ENCODE data around the gene MAP3K20. TPM values are rescaled to one million over a fixed set of nuclear protein-coding genes. Genes with fewer than 3 reads are reported as not detected.

Gene MAP3K20
- total and polyA plus RNA-seq, 2 donors = 11.2 to 15.1 TPM

DNA sequence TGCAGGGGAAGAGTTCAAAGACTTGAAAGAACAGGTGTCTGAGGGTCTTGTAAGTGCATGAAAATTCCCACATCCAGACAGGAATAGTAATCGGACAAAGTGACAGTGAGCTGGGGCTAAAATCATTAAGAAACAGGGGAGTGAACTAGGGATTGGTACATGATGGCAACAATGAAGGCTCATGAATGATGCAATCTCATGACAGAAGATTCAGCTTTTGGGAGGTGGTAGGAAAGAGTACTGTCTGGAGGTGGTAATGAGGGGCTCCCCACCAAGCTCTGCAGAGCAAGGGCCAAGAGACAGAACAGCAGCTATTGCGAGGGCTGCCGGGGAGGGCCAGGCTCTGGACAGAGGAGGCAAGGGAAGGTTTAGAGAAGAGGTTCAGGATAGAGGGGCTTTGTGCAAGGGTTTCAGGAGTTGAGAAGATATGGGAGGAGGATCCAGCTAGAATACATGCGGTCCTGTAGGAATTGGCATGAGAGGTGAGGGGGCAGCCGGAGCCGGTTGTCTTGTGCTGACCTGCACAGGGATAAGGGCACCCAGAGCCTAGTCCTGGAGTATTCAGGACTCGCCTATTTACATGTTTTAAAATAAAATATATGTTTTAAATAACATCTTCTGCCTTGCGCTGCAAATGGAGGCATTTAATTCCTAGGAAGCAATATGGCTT lies 31.4 kb downstream of the MAP3K20 start:
- Histone ChIP-seq H3K27ac (ENCODE audit: low read depth in 1 of 2, low read length in 1 of 2) (no peak overlapping the region), H3K27me3 (ENCODE audit: control insufficient read depth in 2 of 2, insufficient read depth in 1 of 2, low read length in 1 of 2) (no peaks in the 10 kb centered on the region), H3K36me3 (ENCODE audit: control insufficient read depth in 2 of 2, insufficient read depth in 2 of 2, low read length in 1 of 2) (no peaks in the 10 kb centered on the region), H3K4me3 (ENCODE audit: low read length in 2 of 2) (no peak overlapping the region), H3K4me1 (ENCODE audit: control insufficient read depth in 2 of 2, insufficient read depth in 2 of 2, low read length in 2 of 2) (no peaks in the 10 kb centered on the region), H3K9me3 (ENCODE audit: control insufficient read depth in 2 of 2, insufficient read depth in 1 of 2, low read length in 1 of 2) (no peaks in the 10 kb centered on the region)
- no peak for DNase-seq (ENCODE audit: low read depth in 6 of 9, low spot score in 9 of 9)
- 98% methylated on average over 8 of the region's 8 CpGs for WGBS

GRCh38 chr2:173107629-173108022 lies 32.0 kb downstream of the MAP3K20 start:
- DNase-seq (ENCODE audit: low read depth in 6 of 9, low spot score in 9 of 9) = no peak
- no peaks in the 10 kb centered on the region for H3K27me3 ChIP-seq (ENCODE audit: control insufficient read depth in 2 of 2, insufficient read depth in 1 of 2, low read length in 1 of 2)
- no peak overlapping the region for H3K4me3 ChIP-seq (ENCODE audit: low read length in 2 of 2)
- WGBS = 98% methylated on average over 6 of the region's 6 CpGs
- no peaks in the 10 kb centered on the region for H3K4me1 ChIP-seq (ENCODE audit: control insufficient read depth in 2 of 2, insufficient read depth in 2 of 2, low read length in 2 of 2)
- no peaks in the 10 kb centered on the region for H3K9me3 ChIP-seq (ENCODE audit: control insufficient read depth in 2 of 2, insufficient read depth in 1 of 2, low read length in 1 of 2)
- no peaks in the 10 kb centered on the region for H3K36me3 ChIP-seq (ENCODE audit: control insufficient read depth in 2 of 2, insufficient read depth in 2 of 2, low read length in 1 of 2)
- H3K27ac ChIP-seq (ENCODE audit: low read depth in 1 of 2, low read length in 1 of 2) = no peak overlapping the region

- DNase-seq (ENCODE audit: low read depth in 6 of 9, low spot score in 9 of 9) = no peak
- Histone ChIP-seq H3K4me1 (ENCODE audit: control insufficient read depth in 2 of 2, insufficient read depth in 2 of 2, low read length in 2 of 2) (no peaks in the 10 kb centered on the region), H3K36me3 (ENCODE audit: control insufficient read depth in 2 of 2, insufficient read depth in 2 of 2, low read length in 1 of 2) (no peaks in the 10 kb centered on the region), H3K27ac (ENCODE audit: low read depth in 1 of 2, low read length in 1 of 2) (no peak overlapping the region), H3K4me3 (ENCODE audit: low read length in 2 of 2) (no peak overlapping the region), H3K9me3 (ENCODE audit: control insufficient read depth in 2 of 2, insufficient read depth in 1 of 2, low read length in 1 of 2) (no peaks in the 10 kb centered on the region), H3K27me3 (ENCODE audit: control insufficient read depth in 2 of 2, insufficient read depth in 1 of 2, low read length in 1 of 2) (no peaks in the 10 kb centered on the region)
- 96% methylated on average over 6 of the region's 6 CpGs for WGBS
Observed at GRCh38 chr2:173109253-173110188, 33.9 kb downstream of the MAP3K20 start.

DNA sequence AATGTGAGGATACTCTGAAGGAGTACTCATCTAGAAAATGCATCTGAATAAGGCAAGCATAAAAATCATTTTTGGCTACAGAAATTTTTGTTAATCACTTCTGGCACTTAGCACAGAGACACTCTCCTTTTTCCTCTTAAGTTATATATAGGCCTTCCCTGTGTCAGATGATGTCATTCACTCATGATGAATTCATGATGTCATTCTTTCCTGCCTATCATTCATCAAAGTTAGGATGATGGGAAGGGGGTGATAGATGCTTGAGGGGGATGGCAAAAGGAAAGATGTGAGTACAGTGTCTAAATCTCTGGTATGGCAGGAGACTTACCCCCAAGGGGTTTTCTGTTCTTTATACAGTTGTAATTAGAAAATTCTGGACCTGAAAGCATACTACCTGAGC lies 42.0 kb downstream of the MAP3K20 start:
- Histone ChIP-seq H3K27me3 (ENCODE audit: control insufficient read depth in 2 of 2, insufficient read depth in 1 of 2, low read length in 1 of 2) (no peaks in the 10 kb centered on the region), H3K27ac (ENCODE audit: low read depth in 1 of 2, low read length in 1 of 2) (no peak overlapping the region), H3K9me3 (ENCODE audit: control insufficient read depth in 2 of 2, insufficient read depth in 1 of 2, low read length in 1 of 2) (no peaks in the 10 kb centered on the region), H3K4me1 (ENCODE audit: control insufficient read depth in 2 of 2, insufficient read depth in 2 of 2, low read length in 2 of 2) (no peaks in the 10 kb centered on the region), H3K36me3 (ENCODE audit: control insufficient read depth in 2 of 2, insufficient read depth in 2 of 2, low read length in 1 of 2) (peaks cover 0 to 4% of the 10 kb centered on the region in 2 donors), H3K4me3 (ENCODE audit: low read length in 2 of 2) (no peak overlapping the region)
- DNase-seq (ENCODE audit: low read depth in 6 of 9, low spot score in 9 of 9) = no peak

DNA sequence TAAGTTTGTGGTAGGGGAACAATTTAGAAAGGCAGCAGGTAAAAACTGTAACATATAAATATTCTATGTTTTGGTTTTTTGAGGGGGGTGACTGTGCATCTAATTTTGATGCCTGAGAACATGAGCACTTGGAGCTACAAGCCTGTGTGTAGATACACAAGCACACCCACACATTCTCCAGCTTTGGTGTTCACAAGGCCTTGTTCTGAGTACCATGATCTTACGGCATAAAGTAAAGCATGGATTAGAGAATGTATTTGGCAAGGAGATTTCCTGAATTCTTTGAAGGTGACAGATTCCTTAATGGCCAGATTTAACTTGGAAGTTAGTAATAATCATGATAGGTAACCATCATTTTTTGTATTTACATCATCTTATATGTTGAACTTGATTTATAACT lies 42.7 kb downstream of the MAP3K20 start:
- no peak overlapping the region for H3K4me3 ChIP-seq (ENCODE audit: low read length in 2 of 2)
- no peaks in the 10 kb centered on the region for H3K4me1 ChIP-seq (ENCODE audit: control insufficient read depth in 2 of 2, insufficient read depth in 2 of 2, low read length in 2 of 2)
- H3K9me3 ChIP-seq (ENCODE audit: control insufficient read depth in 2 of 2, insufficient read depth in 1 of 2, low read length in 1 of 2) = no peaks in the 10 kb centered on the region
- no peak overlapping the region for H3K27ac ChIP-seq (ENCODE audit: low read depth in 1 of 2, low read length in 1 of 2)
- DNase-seq (ENCODE audit: low read depth in 6 of 9, low spot score in 9 of 9) = no peak
- peaks cover 0 to 4% of the 10 kb centered on the region in 2 donors for H3K36me3 ChIP-seq (ENCODE audit: control insufficient read depth in 2 of 2, insufficient read depth in 2 of 2, low read length in 1 of 2)
- 98% methylated on average over 1 of the region's 1 CpG for WGBS
- H3K27me3 ChIP-seq (ENCODE audit: control insufficient read depth in 2 of 2, insufficient read depth in 1 of 2, low read length in 1 of 2) = no peaks in the 10 kb centered on the region

GRCh38 chr2:173119069-173119807 lies 43.6 kb downstream of the MAP3K20 start:
- H3K4me1 ChIP-seq (ENCODE audit: control insufficient read depth in 2 of 2, insufficient read depth in 2 of 2, low read length in 2 of 2) = no peaks in the 10 kb centered on the region
- H3K27me3 ChIP-seq (ENCODE audit: control insufficient read depth in 2 of 2, insufficient read depth in 1 of 2, low read length in 1 of 2) = no peaks in the 10 kb centered on the region
- H3K4me3 ChIP-seq (ENCODE audit: low read length in 2 of 2) = no peak overlapping the region
- H3K36me3 ChIP-seq (ENCODE audit: control insufficient read depth in 2 of 2, insufficient read depth in 2 of 2, low read length in 1 of 2) = peaks cover 0 to 4% of the 10 kb centered on the region in 2 donors
- DNase-seq (ENCODE audit: low read depth in 6 of 9, low spot score in 9 of 9) = no peak
- no peaks in the 10 kb centered on the region for H3K9me3 ChIP-seq (ENCODE audit: control insufficient read depth in 2 of 2, insufficient read depth in 1 of 2, low read length in 1 of 2)
- no peak overlapping the region for H3K27ac ChIP-seq (ENCODE audit: low read depth in 1 of 2, low read length in 1 of 2)
- WGBS = 95% methylated on average over 5 of the region's 5 CpGs

DNA sequence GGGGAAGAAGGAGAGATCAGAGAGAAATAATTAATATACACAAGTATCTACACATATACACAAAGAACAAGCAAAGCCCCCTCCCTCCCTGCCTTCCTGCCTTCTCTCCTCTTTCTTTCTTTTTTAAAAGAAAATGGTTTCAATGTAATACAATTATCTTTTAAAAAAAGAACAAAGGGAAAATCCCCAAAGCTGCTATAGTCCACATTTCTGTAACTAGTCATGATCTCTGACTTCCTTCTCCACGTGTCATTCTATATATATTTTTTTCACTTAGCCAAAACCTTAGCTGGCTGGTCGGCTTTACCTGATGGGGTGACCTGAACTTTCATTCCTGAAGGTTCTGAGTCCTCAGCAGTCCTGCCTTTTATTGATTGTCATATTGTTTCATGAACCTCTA lies 44.3 kb downstream of the MAP3K20 start:
- Histone ChIP-seq H3K27ac (ENCODE audit: low read depth in 1 of 2, low read length in 1 of 2) (no peak overlapping the region), H3K36me3 (ENCODE audit: control insufficient read depth in 2 of 2, insufficient read depth in 2 of 2, low read length in 1 of 2) (peaks cover 0 to 4% of the 10 kb centered on the region in 2 donors), H3K4me1 (ENCODE audit: control insufficient read depth in 2 of 2, insufficient read depth in 2 of 2, low read length in 2 of 2) (no peaks in the 10 kb centered on the region), H3K9me3 (ENCODE audit: control insufficient read depth in 2 of 2, insufficient read depth in 1 of 2, low read length in 1 of 2) (no peaks in the 10 kb centered on the region), H3K4me3 (ENCODE audit: low read length in 2 of 2) (no peak overlapping the region), H3K27me3 (ENCODE audit: control insufficient read depth in 2 of 2, insufficient read depth in 1 of 2, low read length in 1 of 2) (no peaks in the 10 kb centered on the region)
- WGBS = 87% methylated on average over 2 of the region's 2 CpGs
- DNase-seq (ENCODE audit: low read depth in 6 of 9, low spot score in 9 of 9) = no peak

- Histone ChIP-seq H3K27ac (ENCODE audit: low read depth in 1 of 2, low read length in 1 of 2) (no peak overlapping the region), H3K36me3 (ENCODE audit: control insufficient read depth in 2 of 2, insufficient read depth in 2 of 2, low read length in 1 of 2) (peaks cover 0 to 4% of the 10 kb centered on the region in 2 donors), H3K4me3 (ENCODE audit: low read length in 2 of 2) (no peak overlapping the region), H3K27me3 (ENCODE audit: control insufficient read depth in 2 of 2, insufficient read depth in 1 of 2, low read length in 1 of 2) (no peaks in the 10 kb centered on the region), H3K4me1 (ENCODE audit: control insufficient read depth in 2 of 2, insufficient read depth in 2 of 2, low read length in 2 of 2) (no peaks in the 10 kb centered on the region), H3K9me3 (ENCODE audit: control insufficient read depth in 2 of 2, insufficient read depth in 1 of 2, low read length in 1 of 2) (no peaks in the 10 kb centered on the region)
- no peak for DNase-seq (ENCODE audit: low read depth in 6 of 9, low spot score in 9 of 9)
- WGBS = 98% methylated on average over 1 of the region's 1 CpG
Observed at GRCh38 chr2:173122936-173123335, 47.3 kb downstream of the MAP3K20 start.

GRCh38 chr2:173124441-173124840 lies 48.8 kb downstream of the MAP3K20 start:
- no peak for DNase-seq (ENCODE audit: low read depth in 6 of 9, low spot score in 9 of 9)
- Histone ChIP-seq H3K27ac (ENCODE audit: low read depth in 1 of 2, low read length in 1 of 2) (no peak overlapping the region), H3K27me3 (ENCODE audit: control insufficient read depth in 2 of 2, insufficient read depth in 1 of 2, low read length in 1 of 2) (no peaks in the 10 kb centered on the region), H3K36me3 (ENCODE audit: control insufficient read depth in 2 of 2, insufficient read depth in 2 of 2, low read length in 1 of 2) (peaks cover 0 to 4% of the 10 kb centered on the region in 2 donors), H3K4me3 (ENCODE audit: low read length in 2 of 2) (no peak overlapping the region), H3K9me3 (ENCODE audit: control insufficient read depth in 2 of 2, insufficient read depth in 1 of 2, low read length in 1 of 2) (no peaks in the 10 kb centered on the region), H3K4me1 (ENCODE audit: control insufficient read depth in 2 of 2, insufficient read depth in 2 of 2, low read length in 2 of 2) (no peaks in the 10 kb centered on the region)
- WGBS = 93% methylated on average over 3 of the region's 3 CpGs

Measured in thymus (tissue), 11 donors.